NCI-H82 treated with DMSO at 0.1 percent for 48 hours (cell line): ENCODE results near the gene QRFP.

Experiments used
- DNase-seq: peaks from one replicate; lab custom pipeline; 2025; ENCODE audit not compliant: unreplicated experiment; lab: John Stamatoyannopoulos, UW

Gene QRFP

GRCh38 chr9:130904070-130905044 is 7.7 kb upstream of the QRFP start:
- DNase-seq: no peak

GRCh38 chr9:130903194-130904069 is 6.8 kb upstream of the QRFP start:
- DNase-seq: no peak

GRCh38 chr9:130902204-130903185 is 5.9 kb upstream of the QRFP start:
- DNase-seq: no peak

- no peak for DNase-seq
These were observed 5.0 kb upstream of the QRFP start for GRCh38 chr9:130901498-130902203.

GRCh38 chr9:130900701-130901497 is 4.3 kb upstream of the QRFP start:
- DNase-seq: no peak

- no peak for DNase-seq
These were observed 2.6 kb upstream of the QRFP start for GRCh38 chr9:130899051-130899748.

- no peak for DNase-seq
These were observed 1.9 kb upstream of the QRFP start for GRCh38 chr9:130898552-130898852.

GRCh38 chr9:130897848-130898551 is 1.4 kb upstream of the QRFP start:
- DNase-seq: no peak

- DNase-seq: no peak
These were observed 616 bp upstream of the QRFP start for GRCh38 chr9:130897105-130897751.

GRCh38 chr9:130895481-130896232 is 955 bp downstream of the QRFP start:
- no peak for DNase-seq

GRCh38 chr9:130895038-130895437 is 1.6 kb downstream of the QRFP start:
- no peak for DNase-seq

GRCh38 chr9:130894546-130894945 is 2.1 kb downstream of the QRFP start:
- DNase-seq: no peak

- DNase-seq: no peak
These were observed 3.1 kb downstream of the QRFP start for GRCh38 chr9:130893341-130894101.

- no peak for DNase-seq
These were observed 3.9 kb downstream of the QRFP start for GRCh38 chr9:130892477-130893304.
